Liver (tissue), 9 donors: Measurements from ENCODE around the gene MFAP2. TPM values are rescaled to one million over a fixed set of nuclear protein-coding genes. Genes with fewer than 3 reads are reported as not detected.

Source experiments
- DNase-seq: peaks from one replicate; pipeline ENCODE4 v3.0.0-alpha.2; 2017; ENCODE audit warnings: low spot score
- H3K27ac ChIP-seq, 2 donors: one replicate each; pipeline ENCODE4 v1.7.0; 2013; ENCODE audit warnings: inconsistent platforms in 2 of 2, low read length in 2 of 2, control low read depth in 1 of 2, low read depth in 1 of 2, mild to moderate bottlenecking in 1 of 2
- H3K27me3 ChIP-seq, 4 donors: one replicate each; pipeline versions ENCODE4 v1.6.1 to v1.7.0; 2013; ENCODE audit warnings: low read length in 3 of 4, inconsistent platforms in 1 of 4, mild to moderate bottlenecking in 1 of 4, moderate library complexity in 1 of 4; ENCODE audit not compliant: control insufficient read depth in 4 of 4, insufficient read depth in 4 of 4
- H3K36me3 ChIP-seq, 4 donors: one replicate each; pipeline versions ENCODE4 v1.6.1 to v1.7.0; 2013; ENCODE audit warnings: low read length in 3 of 4, mild to moderate bottlenecking in 3 of 4, low read depth in 1 of 4, moderate library complexity in 1 of 4; ENCODE audit not compliant: control insufficient read depth in 4 of 4, insufficient read depth in 3 of 4
- H3K4me1 ChIP-seq, 4 donors: one replicate each; pipeline versions ENCODE4 v1.6.1 to v1.7.0; 2013; ENCODE audit warnings: low read length in 3 of 4, mild to moderate bottlenecking in 3 of 4, moderate library complexity in 1 of 4; ENCODE audit not compliant: control insufficient read depth in 4 of 4, insufficient read depth in 4 of 4
- H3K4me3 ChIP-seq, 3 donors: one replicate each; pipeline versions ENCODE4 v1.6.1 to v1.7.0; 2013; ENCODE audit warnings: low read length in 3 of 3, control low read depth in 1 of 3, low read depth in 1 of 3, mild to moderate bottlenecking in 1 of 3
- H3K9ac ChIP-seq, 2 donors: one replicate each; pipeline ENCODE4 v1.7.0; 2013; ENCODE audit warnings: low read length in 2 of 2, mild to moderate bottlenecking in 2 of 2, moderate library complexity in 2 of 2, control low read depth in 1 of 2, low read depth in 1 of 2
- H3K9me3 ChIP-seq, 4 donors: one replicate each; pipeline versions ENCODE4 v1.6.1 to v1.7.0; 2013; ENCODE audit warnings: low read length in 3 of 4; ENCODE audit not compliant: control insufficient read depth in 4 of 4
- ATF3 ChIP-seq: IDR thresholded peaks from 2 replicates; pipeline ENCODE4 v1.6.1; 2016; ENCODE audit warnings: antibody characterized with exemption
- CTCF ChIP-seq: fragments of 150-350 bp; IDR thresholded peaks from 2 replicates; pipeline ENCODE4 v1.5.1; 2017; ENCODE audit warnings: improper control_type of control experiment, low read depth, low read length; ENCODE audit not compliant: missing input control
- EGR1 ChIP-seq, 2 donors: IDR thresholded peaks; 2 replicates each; pipeline ENCODE4 v1.6.1; 2016 to 2018; ENCODE audit warnings: antibody characterized with exemption in 2 of 2, low read depth in 2 of 2
- FOXA1 ChIP-seq: IDR thresholded peaks from 2 replicates; pipeline ENCODE4 v1.6.1; 2016; ENCODE audit warnings: antibody characterized with exemption
- FOXA2 ChIP-seq: IDR thresholded peaks from 2 replicates; pipeline ENCODE4 v1.6.1; 2016; ENCODE audit warnings: antibody characterized with exemption
- GABPA ChIP-seq, 2 donors: IDR thresholded peaks in 1 of 2; conservative IDR thresholded peaks in 1 of 2; 2 replicates each; pipeline ENCODE4 v1.6.1; 2016; ENCODE audit warnings: antibody characterized with exemption in 2 of 2, mild to moderate bottlenecking in 1 of 2, moderate library complexity in 1 of 2
- HNF4A ChIP-seq, 2 donors: conservative IDR thresholded peaks; 2 replicates each; pipeline ENCODE4 v1.6.1; 2016; ENCODE audit warnings: antibody characterized with exemption in 2 of 2, mild to moderate bottlenecking in 2 of 2
- HNF4G ChIP-seq: IDR thresholded peaks from 2 replicates; pipeline ENCODE4 v1.6.1; 2016; ENCODE audit warnings: antibody characterized with exemption
- JUND ChIP-seq, 2 donors: IDR thresholded peaks; 2 replicates each; pipeline ENCODE4 v1.6.1; 2016; ENCODE audit warnings: antibody characterized with exemption in 2 of 2
- MAX ChIP-seq: IDR thresholded peaks from 2 replicates; pipeline ENCODE4 v1.6.1; 2016; ENCODE audit warnings: antibody characterized with exemption
- NR2F2 ChIP-seq: IDR thresholded peaks from 2 replicates; pipeline ENCODE4 v1.6.1; 2016; ENCODE audit warnings: antibody characterized with exemption
- RAD21 ChIP-seq, 2 donors: IDR thresholded peaks; 2 replicates each; pipeline ENCODE4 v1.6.1; 2016; ENCODE audit warnings: antibody characterized with exemption in 2 of 2, mild to moderate bottlenecking in 2 of 2
- REST ChIP-seq: IDR thresholded peaks from 2 replicates; pipeline ENCODE4 v1.6.1; 2016; ENCODE audit warnings: antibody characterized with exemption, mild to moderate bottlenecking
- RXRA ChIP-seq, 2 donors: IDR thresholded peaks; 2 replicates each; pipeline ENCODE4 v1.6.1; 2017 to 2018; ENCODE audit warnings: antibody characterized with exemption in 2 of 2, mild to moderate bottlenecking in 1 of 2
- SP1 ChIP-seq: IDR thresholded peaks from 2 replicates; pipeline ENCODE4 v1.6.1; 2018; ENCODE audit warnings: antibody characterized with exemption, mild to moderate bottlenecking
- TAF1 ChIP-seq: conservative IDR thresholded peaks from 2 replicates; pipeline ENCODE4 v1.6.1; 2016; ENCODE audit warnings: antibody characterized with exemption, mild to moderate bottlenecking
- YY1 ChIP-seq: IDR thresholded peaks from 2 replicates; pipeline ENCODE4 v1.6.1; 2016; ENCODE audit warnings: antibody characterized with exemption, mild to moderate bottlenecking
- ZBTB33 ChIP-seq: IDR thresholded peaks from 2 replicates; pipeline ENCODE4 v1.6.1; 2016; ENCODE audit warnings: antibody characterized with exemption
- WGBS: extraction: QIAGEN DNeasy Blood & Tissue Kit; methylation state at CpG from one replicate; pipeline ENCODE4 v1.1.7; 2013; 5-methylcytosine and 5-hydroxymethylcytosine counted together
- polyA plus RNA-seq, 2 donors: library from polyadenylated mRNA; stranded (reverse) in 1 of 2; unstranded in 1 of 2; fragments of 200-250 nt in 1 of 2; fragments of >200 nt in 1 of 2; fragmentation: Nextera tagmentation in 1 of 2; extraction: Ambion mirVana in 1 of 2; gene quantifications; one replicate each; pipeline versions ENCODE4 v1.2.1 to v1.2.3, GENCODE V29; 2013 to 2015
- total RNA-seq, 2 donors: library from RNA; depleted of rRNA; stranded (reverse); fragments of >200 nt; gene quantifications; one replicate each; pipeline ENCODE4 v1.2.3, GENCODE V29; 2014
- donor health status: healthy.
- donor health status: healthy.
- donor health status: healthy.
- donor health status: healthy.
- donor health status: healthy.

Gene MFAP2
- total and polyA plus RNA-seq, 4 donors, result 0.25 to 1.4 (median 0.74) TPM

- WGBS, result 94% methylated on average over 8 of the region's 8 CpGs
- no peak for DNase-seq
- H3K4me1 ChIP-seq, result peaks cover 8 to 18% (median 14%) of the 10 kb centered on the region in 4 donors
- no peaks in the 10 kb centered on the region for H3K27me3 ChIP-seq
- no peak overlapping the region for H3K27ac ChIP-seq
- no peaks in the 10 kb centered on the region for H3K9me3 ChIP-seq
- H3K36me3 ChIP-seq, result peaks cover 0 to 21% (median 10%) of the 10 kb centered on the region in 4 donors
- H3K4me3 ChIP-seq, result no peak overlapping the region
- no peak overlapping the region for H3K9ac ChIP-seq
- no peak for TF ChIP-seq RAD21 (IDR thresholded peaks at IDR 0.05)
- no peak for TF ChIP-seq EGR1 (IDR thresholded peaks at IDR 0.05; ENCODE audit: low read depth in 2 of 2)
- TF ChIP-seq TAF1, result no peak
- TF ChIP-seq RXRA (IDR thresholded peaks at IDR 0.05), result no peak
- TF ChIP-seq CTCF, result no peak
- no peak for TF ChIP-seq ZBTB33
- TF ChIP-seq FOXA1, result no peak
- TF ChIP-seq HNF4A (conservative IDR thresholded peaks at IDR 0.05), result no peak
- no peak for TF ChIP-seq FOXA2
- no peak for TF ChIP-seq YY1
- no peak for TF ChIP-seq HNF4G
- TF ChIP-seq ATF3, result no peak
- no peak for TF ChIP-seq SP1
- TF ChIP-seq GABPA (IDR thresholded peaks at IDR 0.05 in 1 of 2, conservative IDR thresholded peaks at IDR 0.05 in 1 of 2), result no peak
- no peak for TF ChIP-seq REST
- no peak for TF ChIP-seq JUND (IDR thresholded peaks at IDR 0.05)
- TF ChIP-seq NR2F2, result no peak
- no peak for TF ChIP-seq MAX
These were observed 26.7 kb upstream of the MFAP2 start for GRCh38 chr1:17007121-17007520.
